Karpas-422 (cell line): ENCODE results near the gene CST8. TPM values are rescaled to one million over a fixed set of nuclear protein-coding genes. Genes with fewer than 3 reads are reported as not detected.

Experiments
- DNase-seq: peaks from one replicate; pipeline ENCODE4 v3.0.0-alpha.2; 2015
- H2AFZ ChIP-seq: fragments of 200-600 bp; sonication (generic); 2 replicates; pipeline ENCODE4 v1.6.1; 2014; ENCODE audit warnings: antibody characterized with exemption, low read length, mixed read lengths
- H3K27ac ChIP-seq: fragments of 200-600 bp; sonication (generic); 2 replicates; pipeline ENCODE4 v1.5.1; 2014; ENCODE audit warnings: mild to moderate bottlenecking, low read length, moderate library complexity
- H3K27me3 ChIP-seq: fragments of 200-600 bp; sonication (generic); 2 replicates; pipeline ENCODE4 v1.6.1; 2014; ENCODE audit warnings: low read length, mixed read lengths
- H3K36me3 ChIP-seq: fragments of 200-600 bp; sonication (generic); 2 replicates; pipeline ENCODE4 v1.6.1; 2014; ENCODE audit warnings: low read length, mixed read lengths; ENCODE audit not compliant: insufficient read depth
- H3K4me1 ChIP-seq: fragments of 200-600 bp; sonication (generic); 2 replicates; pipeline ENCODE4 v1.6.1; 2014; ENCODE audit warnings: mild to moderate bottlenecking, low read length, mixed read lengths
- H3K4me2 ChIP-seq: fragments of 200-600 bp; sonication (generic); 2 replicates; pipeline ENCODE4 v1.6.1; 2014; ENCODE audit warnings: low read length, low read depth, mild to moderate bottlenecking; ENCODE audit not compliant: poor library complexity, severe bottlenecking
- H3K4me3 ChIP-seq: fragments of 200-600 bp; sonication (generic); 2 replicates; pipeline ENCODE4 v1.5.1; 2014; ENCODE audit warnings: mild to moderate bottlenecking, antibody characterized with exemption, low read length, mixed read lengths
- H3K79me2 ChIP-seq: fragments of 200-600 bp; sonication (generic); 2 replicates; pipeline ENCODE4 v1.6.1; 2014; ENCODE audit warnings: mild to moderate bottlenecking, low read length, mixed read lengths
- H3K9ac ChIP-seq: fragments of 200-600 bp; sonication (generic); 2 replicates; pipeline ENCODE4 v1.6.0; 2014; ENCODE audit warnings: low read length
- H3K9me2 ChIP-seq: fragments of 200-600 bp; sonication (generic), shearing (Covaris generic); replicated peaks from 2 replicates; pipeline ENCODE4 v1.6.0; 2014; ENCODE audit warnings: mild to moderate bottlenecking, low read length, moderate library complexity; ENCODE audit not compliant: insufficient read depth
- H3K9me3 ChIP-seq: fragments of 300-700, 200-600 bp; sonication (generic); 2 replicates; pipeline ENCODE4 v1.6.1; 2014; ENCODE audit warnings: low read length, mixed read lengths
- H4K20me1 ChIP-seq: fragments of 200-600 bp; sonication (generic); 2 replicates; pipeline ENCODE4 v1.6.1; 2014; ENCODE audit warnings: mild to moderate bottlenecking, antibody characterized with exemption, low read length, low read depth; ENCODE audit not compliant: insufficient read depth
- total RNA-seq: library from RNA; depleted of rRNA; stranded (reverse); fragments of >200 nt; shearing (Covaris generic); gene quantifications from 2 replicates; pipeline ENCODE4 v1.2.3, GENCODE V29; 2014; ENCODE audit warnings: low replicate concordance

The CST8 gene
- total RNA-seq, 1 experiment from 2014 or later = not detected

DNA sequence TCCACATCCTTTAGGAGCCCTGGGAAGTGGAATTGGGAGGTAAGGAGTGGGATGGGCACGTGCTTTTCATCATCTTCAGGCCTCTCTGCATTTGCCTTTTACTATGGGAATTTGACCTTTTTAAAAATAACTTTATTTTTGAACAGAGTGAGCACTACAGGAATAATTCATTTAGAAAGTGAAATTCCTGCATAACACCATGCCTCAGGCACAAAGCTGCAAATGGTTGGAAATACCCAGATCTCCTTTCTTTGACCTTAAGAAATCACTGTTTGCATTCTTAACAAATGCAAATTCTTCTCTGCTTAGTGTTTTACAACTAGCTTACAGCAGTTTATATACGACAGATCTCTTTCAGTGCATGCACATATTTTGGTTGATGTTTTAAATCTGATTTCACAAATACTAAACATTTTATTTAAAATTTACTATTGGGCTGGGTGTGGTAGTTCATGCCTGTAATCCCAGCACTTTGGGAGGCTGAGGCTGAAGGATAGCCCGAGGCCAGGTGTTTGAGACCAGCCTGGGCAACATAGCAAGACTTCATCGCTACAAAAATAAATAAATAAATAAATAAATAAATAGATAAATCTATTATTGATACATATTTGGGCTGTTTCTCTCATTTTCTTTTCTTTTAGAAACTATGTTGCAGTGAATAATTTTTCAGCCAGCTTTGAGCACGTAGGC is 24.5 kb downstream of the CST8 start:
- H3K27ac ChIP-seq = no peak overlapping the region
- no peak overlapping the region for H2AFZ ChIP-seq
- no peaks in the 10 kb centered on the region for H4K20me1 ChIP-seq
- peaks cover 24% of the 10 kb centered on the region for H3K4me1 ChIP-seq
- H3K9me3 ChIP-seq = no peaks in the 10 kb centered on the region
- no peaks in the 10 kb centered on the region for H3K36me3 ChIP-seq
- H3K9ac ChIP-seq = no peak overlapping the region
- H3K4me2 ChIP-seq = no peak overlapping the region
- no peaks in the 10 kb centered on the region for H3K27me3 ChIP-seq
- H3K4me3 ChIP-seq = no peak overlapping the region
- no peak for DNase-seq
- no peaks in the 10 kb centered on the region for H3K79me2 ChIP-seq
- H3K9me2 ChIP-seq = no peaks in the 10 kb centered on the region

GRCh38 chr20:23517719-23518118 is 26.8 kb downstream of the CST8 start:
- Histone ChIP-seq H3K27me3 (no peaks in the 10 kb centered on the region), H3K9me3 (no peaks in the 10 kb centered on the region), H3K9ac (no peak overlapping the region), H3K27ac (no peak overlapping the region), H3K36me3 (no peaks in the 10 kb centered on the region), H3K4me3 (no peak overlapping the region), H4K20me1 (no peaks in the 10 kb centered on the region), H3K79me2 (no peaks in the 10 kb centered on the region), H3K9me2 (no peaks in the 10 kb centered on the region), H2AFZ (no peak overlapping the region), H3K4me2 (no peak overlapping the region), H3K4me1 (peaks cover 24% of the 10 kb centered on the region)
- DNase-seq = no peak

GRCh38 chr20:23519556-23519955 is 28.6 kb downstream of the CST8 start:
- H3K4me2 ChIP-seq = peak overlapping the region; percentile 23
- H3K9me2 ChIP-seq = no peaks in the 10 kb centered on the region
- H3K9ac ChIP-seq = no peak overlapping the region
- no peak overlapping the region for H2AFZ ChIP-seq
- no peak overlapping the region for H3K4me3 ChIP-seq
- no peaks in the 10 kb centered on the region for H3K79me2 ChIP-seq
- H3K4me1 ChIP-seq = peaks cover 20% of the 10 kb centered on the region
- no peaks in the 10 kb centered on the region for H3K36me3 ChIP-seq
- DNase-seq = peak; percentile 77
- H4K20me1 ChIP-seq = no peaks in the 10 kb centered on the region
- H3K27ac ChIP-seq = no peak overlapping the region
- H3K27me3 ChIP-seq = no peaks in the 10 kb centered on the region
- H3K9me3 ChIP-seq = no peaks in the 10 kb centered on the region

DNA sequence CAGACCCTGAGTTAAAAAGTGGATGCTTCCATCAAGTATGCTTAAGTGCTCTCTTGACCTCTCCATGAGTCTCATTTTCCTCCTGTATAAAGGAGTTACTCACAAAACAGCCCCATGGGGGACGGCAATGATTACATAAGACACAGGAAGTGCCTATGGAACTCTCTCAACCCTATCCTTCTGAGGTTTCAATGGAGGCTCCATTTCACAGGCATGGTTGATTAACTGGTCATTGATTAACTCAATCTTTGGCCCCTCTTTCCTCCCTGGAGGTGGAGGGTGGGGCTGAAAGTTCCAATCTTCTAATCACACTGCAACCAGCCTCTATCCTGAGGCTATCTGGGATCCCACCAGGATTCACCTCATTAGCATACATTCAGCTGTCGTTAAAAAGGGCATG is 29.3 kb downstream of the CST8 start:
- DNase-seq = no peak
- Histone ChIP-seq H3K4me1 (peaks cover 20% of the 10 kb centered on the region), H3K9ac (no peak overlapping the region), H2AFZ (no peak overlapping the region), H3K27ac (no peak overlapping the region), H3K9me2 (no peaks in the 10 kb centered on the region), H4K20me1 (no peaks in the 10 kb centered on the region), H3K36me3 (no peaks in the 10 kb centered on the region), H3K9me3 (no peaks in the 10 kb centered on the region), H3K27me3 (no peaks in the 10 kb centered on the region), H3K79me2 (no peaks in the 10 kb centered on the region), H3K4me2 (peak overlapping the region; percentile 23), H3K4me3 (no peak overlapping the region)

DNA sequence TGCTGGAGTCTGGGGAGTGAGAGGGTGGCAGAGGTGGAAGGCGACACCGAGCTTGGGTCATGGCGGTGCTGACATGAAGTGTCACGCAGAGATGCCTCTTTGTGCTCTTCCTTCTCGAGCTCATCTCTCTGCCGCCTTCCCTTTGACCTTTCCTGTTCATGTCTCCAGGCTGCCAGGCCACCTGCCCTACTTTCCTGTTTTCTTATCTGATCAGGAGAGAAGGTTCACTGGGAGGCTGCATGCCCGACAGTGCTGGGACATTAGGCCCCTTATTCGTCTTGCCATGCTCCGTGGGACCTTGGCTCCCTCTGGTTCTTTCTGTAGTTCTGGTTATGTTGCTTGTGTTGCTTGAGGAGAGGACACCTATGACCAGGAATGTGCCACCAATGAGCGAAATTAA is 33.2 kb downstream of the CST8 start:
- Histone ChIP-seq H3K27ac (no peak overlapping the region), H3K9me2 (no peaks in the 10 kb centered on the region)

DNA sequence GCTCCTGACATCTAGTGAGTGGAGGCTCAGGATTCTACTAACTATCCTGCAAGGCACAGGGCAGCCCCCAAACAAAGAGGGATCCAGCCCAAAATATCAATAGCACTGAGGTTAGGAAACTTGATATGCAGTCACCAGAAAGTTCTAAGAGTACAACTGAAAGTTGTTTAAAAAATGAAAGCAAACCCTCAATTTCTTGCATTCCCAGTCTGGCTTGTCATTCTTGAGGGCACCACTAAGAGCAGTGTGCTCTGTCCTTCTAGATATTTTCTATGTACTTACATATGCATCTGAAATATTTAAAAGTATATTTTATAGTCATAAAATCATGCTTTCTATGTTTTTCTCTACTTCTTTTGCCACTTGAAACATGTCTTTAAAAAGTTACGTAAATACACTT is 35.9 kb downstream of the CST8 start:
- Histone ChIP-seq H3K36me3 (no peaks in the 10 kb centered on the region), H4K20me1 (no peaks in the 10 kb centered on the region), H2AFZ (no peak overlapping the region), H3K4me2 (no peak overlapping the region), H3K27ac (no peak overlapping the region), H3K4me1 (no peaks in the 10 kb centered on the region), H3K4me3 (no peak overlapping the region), H3K79me2 (no peaks in the 10 kb centered on the region), H3K9me2 (no peaks in the 10 kb centered on the region), H3K9ac (no peak overlapping the region), H3K27me3 (no peaks in the 10 kb centered on the region), H3K9me3 (no peaks in the 10 kb centered on the region)
- no peak for DNase-seq

More for the DNA sequence above, 33.2 kb downstream of the CST8 start:
- Histone ChIP-seq H3K79me2 (no peaks in the 10 kb centered on the region), H3K4me1 (peaks cover 13% of the 10 kb centered on the region), H2AFZ (no peak overlapping the region), H3K36me3 (no peaks in the 10 kb centered on the region), H3K4me2 (no peak overlapping the region), H3K27me3 (no peaks in the 10 kb centered on the region), H3K9me3 (no peaks in the 10 kb centered on the region), H4K20me1 (no peaks in the 10 kb centered on the region), H3K4me3 (no peak overlapping the region), H3K9ac (no peak overlapping the region)
- DNase-seq = no peak

DNA sequence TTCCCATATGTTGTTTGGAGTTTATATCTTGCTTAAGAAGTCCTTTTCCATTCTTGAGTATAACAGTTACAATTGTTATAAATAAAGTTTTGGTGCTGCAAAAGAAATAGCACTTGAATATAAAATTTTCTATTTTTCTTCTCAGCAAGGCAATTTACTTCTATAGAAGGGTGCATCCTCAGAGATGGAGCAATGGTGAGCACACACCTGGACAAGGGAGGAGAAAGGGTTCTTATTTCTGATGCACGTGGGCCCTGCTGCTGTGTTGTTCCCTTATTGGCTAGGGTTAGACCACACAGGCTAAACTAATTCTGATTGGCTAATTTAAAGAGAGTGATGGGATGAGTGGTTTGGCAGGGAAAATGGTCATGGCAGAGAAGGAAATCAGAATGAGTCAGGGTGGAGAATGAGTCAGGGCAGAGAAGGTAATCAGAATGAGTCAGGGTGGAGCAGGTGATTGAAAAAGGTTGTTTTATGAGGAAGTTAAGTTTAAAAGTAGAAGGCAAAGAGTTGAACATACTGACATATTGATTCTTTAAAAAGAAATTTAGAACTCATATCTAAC is 38.0 kb downstream of the CST8 start:
- no peak overlapping the region for H3K4me3 ChIP-seq
- H3K9ac ChIP-seq = no peak overlapping the region
- no peak overlapping the region for H3K4me2 ChIP-seq
- H3K4me1 ChIP-seq = no peaks in the 10 kb centered on the region
- no peaks in the 10 kb centered on the region for H4K20me1 ChIP-seq
- H3K27ac ChIP-seq = no peak overlapping the region
- H3K79me2 ChIP-seq = no peaks in the 10 kb centered on the region
- no peaks in the 10 kb centered on the region for H3K9me3 ChIP-seq
- no peaks in the 10 kb centered on the region for H3K9me2 ChIP-seq
- no peaks in the 10 kb centered on the region for H3K27me3 ChIP-seq
- H2AFZ ChIP-seq = no peak overlapping the region
- no peak for DNase-seq
- H3K36me3 ChIP-seq = no peaks in the 10 kb centered on the region

DNA sequence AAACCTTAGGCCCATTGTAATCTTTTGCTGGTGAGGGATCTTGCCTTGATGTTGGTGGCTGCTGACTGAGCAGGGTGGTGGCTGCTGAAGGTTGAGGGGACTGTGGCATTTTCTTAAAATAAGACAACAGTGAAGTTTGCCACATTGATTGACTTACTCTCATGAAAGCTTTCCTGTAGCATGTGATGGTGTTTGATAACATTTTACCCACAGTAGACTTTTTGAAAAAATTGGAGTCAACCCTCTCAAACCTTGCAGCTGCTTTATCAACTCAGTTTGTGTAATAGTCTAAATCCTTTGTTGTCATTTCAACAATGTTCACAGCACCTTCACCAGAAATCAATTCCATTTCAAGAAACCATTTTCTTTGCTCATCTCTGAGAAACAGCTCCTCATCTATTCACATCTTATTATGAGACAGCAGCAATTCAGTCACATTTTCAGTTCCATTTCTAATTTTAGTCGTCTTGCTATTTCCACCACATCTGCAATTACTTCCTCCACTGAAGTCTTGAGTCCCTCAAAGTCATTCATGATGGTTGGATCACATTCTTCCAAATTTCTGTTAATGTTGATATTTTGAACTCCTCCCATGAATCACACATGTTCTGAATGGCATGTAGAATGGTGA is 40.1 kb downstream of the CST8 start:
- Histone ChIP-seq H3K27ac (no peak overlapping the region), H3K4me2 (no peak overlapping the region), H3K27me3 (no peaks in the 10 kb centered on the region), H3K36me3 (no peaks in the 10 kb centered on the region), H3K79me2 (no peaks in the 10 kb centered on the region), H3K4me3 (no peak overlapping the region), H3K9me2 (no peaks in the 10 kb centered on the region), H3K9me3 (no peaks in the 10 kb centered on the region), H3K9ac (no peak overlapping the region), H2AFZ (no peak overlapping the region), H4K20me1 (no peaks in the 10 kb centered on the region), H3K4me1 (no peaks in the 10 kb centered on the region)
- DNase-seq = no peak
